ENCODE results near the gene KCND2.
"Not testable (repeated sequence)": the region's sequence is repeated elsewhere in the genome, so short reads cannot be mapped to it uniquely, and the experiment has no call there.

KCND2 gene

GRCh38 chr7:120743128-120743527 is 470.2 kb downstream of the KCND2 start:
- no peak for DNase-seq (ENCODE audit: low spot score)

GRCh38 chr7:120760050-120760449 is 487.1 kb downstream of the KCND2 start:
- no peak for DNase-seq (ENCODE audit: low spot score)

DNA sequence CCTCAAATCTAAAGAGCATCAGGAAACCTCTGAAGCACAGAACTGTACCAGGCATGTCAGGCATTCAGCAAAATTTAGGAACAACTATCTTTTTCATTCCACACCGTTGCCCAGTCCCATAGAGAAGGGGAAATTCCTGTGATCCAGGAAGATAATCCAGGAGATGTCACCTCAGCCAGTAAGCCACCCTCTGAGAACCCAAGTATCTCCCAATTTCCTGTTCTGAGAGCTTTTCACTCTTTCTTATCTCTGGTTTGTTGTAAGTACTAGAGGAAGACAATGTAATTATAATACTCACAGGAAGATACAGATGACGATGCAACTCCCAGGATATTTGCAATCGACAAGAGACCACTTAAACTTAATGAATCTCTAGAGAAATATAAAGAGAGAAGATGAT is 487.9 kb downstream of the KCND2 start:
- no peak for DNase-seq (ENCODE audit: low spot score)

- no peak for DNase-seq (ENCODE audit: low spot score)
These were observed 497.2 kb downstream of the KCND2 start for GRCh38 chr7:120770206-120770605.

DNA sequence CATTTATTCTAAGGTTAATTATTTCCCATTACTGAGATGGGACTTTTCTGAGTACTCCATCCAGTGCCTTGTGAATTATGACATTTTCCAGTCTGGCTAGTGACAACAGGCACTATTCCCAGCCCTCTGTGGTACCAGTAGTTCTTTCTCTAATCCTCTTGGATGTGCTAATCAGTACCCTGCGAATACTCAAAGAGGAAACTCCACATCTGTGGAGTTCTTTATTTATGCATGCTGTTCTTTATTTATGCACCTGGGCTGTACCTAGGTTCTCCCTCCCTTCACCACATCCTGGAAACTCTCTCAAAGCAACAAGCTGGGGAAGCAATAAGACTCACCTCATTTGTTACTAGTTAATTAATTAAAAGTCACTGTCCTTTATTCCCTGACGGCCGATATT is 501.5 kb downstream of the KCND2 start:
- DNase-seq (ENCODE audit: low spot score), result peak; percentile 23

DNA sequence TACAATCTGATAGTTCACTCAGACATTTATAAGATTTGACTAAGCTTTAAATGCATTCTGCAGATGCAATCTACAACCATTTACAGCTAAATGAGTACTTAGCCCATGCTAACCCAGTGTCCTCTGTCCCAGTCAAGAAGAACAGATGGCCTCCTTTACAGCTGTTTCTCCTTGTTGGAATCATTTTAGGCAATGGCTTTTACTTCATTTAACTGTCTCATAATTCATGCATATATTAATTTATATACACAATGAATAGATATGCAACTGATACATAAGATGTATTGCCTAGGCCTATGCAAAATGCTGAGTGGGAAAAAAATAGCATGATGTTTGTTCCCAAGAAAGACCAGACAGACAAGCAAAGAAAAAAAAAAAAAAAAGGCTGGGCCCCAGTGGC is 502.8 kb downstream of the KCND2 start:
- no peak for DNase-seq (ENCODE audit: low spot score)

DNA sequence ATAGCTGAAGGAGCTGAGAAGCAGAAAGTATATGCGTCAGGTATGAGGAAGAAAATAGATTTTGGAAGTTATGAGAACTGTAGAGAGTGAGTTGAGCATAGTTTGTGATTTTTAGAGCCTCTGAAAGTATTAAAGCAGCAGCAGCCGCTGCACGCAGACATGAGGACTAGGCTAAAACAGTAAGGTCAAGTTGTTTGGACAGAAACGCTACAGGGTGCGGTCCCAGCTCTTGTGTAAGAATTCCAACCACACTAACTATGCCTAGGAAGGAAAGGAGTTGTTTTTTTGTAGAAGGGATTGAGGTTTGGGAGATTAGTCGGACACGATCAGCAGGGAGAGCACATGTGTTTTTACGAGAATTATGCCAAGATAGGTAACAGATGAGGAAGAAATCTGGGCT is 506.1 kb downstream of the KCND2 start:
- DNase-seq (ENCODE audit: low spot score), result not testable (repeated sequence)

DNA sequence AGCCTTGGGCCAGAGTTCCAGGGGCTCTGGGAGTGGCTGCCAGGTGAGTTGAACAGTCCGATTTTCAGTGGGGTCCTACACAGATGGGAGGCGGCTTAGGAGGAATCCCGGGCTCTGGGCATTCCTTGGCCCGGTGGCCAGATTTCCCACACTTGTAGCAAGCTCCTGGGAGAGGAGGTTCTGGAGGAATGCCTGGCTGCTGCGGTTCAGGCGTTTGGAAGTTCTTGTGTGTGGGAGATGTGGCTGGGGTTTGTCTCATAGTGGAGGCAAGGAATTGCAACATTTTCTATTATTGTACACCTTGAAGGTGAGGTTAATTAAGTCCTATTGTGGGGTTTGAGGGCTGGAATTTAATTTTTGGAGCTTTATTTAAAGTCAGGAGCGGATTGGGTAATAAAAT is 507.5 kb downstream of the KCND2 start:
- not testable (repeated sequence) for DNase-seq (ENCODE audit: low spot score)

GRCh38 chr7:120780938-120781337 is 508.0 kb downstream of the KCND2 start:
- DNase-seq (ENCODE audit: low spot score), result no peak

- not testable (repeated sequence) for DNase-seq (ENCODE audit: low spot score)
These were observed 508.9 kb downstream of the KCND2 start for GRCh38 chr7:120781924-120782323.

DNA sequence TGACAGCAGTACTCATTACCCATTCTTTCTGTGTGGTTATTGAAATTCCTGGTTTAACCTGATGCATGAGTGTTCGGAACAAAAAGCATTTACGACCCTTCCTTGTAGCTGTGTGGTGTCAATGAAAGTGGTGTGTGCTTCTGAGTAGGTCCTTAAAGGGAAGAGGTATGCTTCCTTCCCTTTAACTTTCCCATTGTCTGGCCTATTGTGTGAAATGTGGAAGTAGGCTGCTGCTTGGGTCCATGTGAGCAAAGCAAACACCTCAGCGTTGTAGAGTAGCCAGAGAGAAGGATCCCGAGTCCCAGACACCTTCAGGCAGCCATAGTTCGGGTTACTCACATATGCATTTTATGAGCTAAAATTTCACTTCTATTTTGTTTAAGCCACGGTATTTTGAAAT is 510.3 kb downstream of the KCND2 start:
- DNase-seq (ENCODE audit: low spot score), result no peak

- no peak for DNase-seq (ENCODE audit: low spot score)
These were observed 510.7 kb downstream of the KCND2 start for GRCh38 chr7:120783721-120784120.

DNA sequence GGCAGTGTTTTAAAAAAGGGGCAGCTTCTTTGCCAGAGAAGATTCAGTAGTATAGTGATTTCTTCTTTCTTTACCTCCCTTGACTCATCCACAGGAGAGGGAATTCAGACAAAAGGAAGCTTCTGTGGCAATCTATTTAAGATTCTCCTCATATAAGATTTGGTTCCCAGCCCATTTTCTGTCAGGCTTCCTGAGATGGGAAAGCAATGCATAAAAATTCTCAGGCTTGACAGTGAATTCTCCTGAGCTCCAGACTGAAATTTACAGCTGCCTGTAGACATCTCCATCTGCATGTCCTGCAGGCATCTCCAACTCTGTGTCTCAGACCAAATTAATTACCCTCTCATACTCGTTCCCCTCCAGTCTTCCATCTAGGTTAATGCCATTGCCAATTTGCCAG is 512.1 kb downstream of the KCND2 start:
- no peak for DNase-seq (ENCODE audit: low spot score)

GRCh38 chr7:120792091-120792860 is 519.3 kb downstream of the KCND2 start:
- peak; percentile 84 for DNase-seq (ENCODE audit: low spot score)

GRCh38 chr7:120792861-120793130 is 519.8 kb downstream of the KCND2 start:
- DNase-seq (ENCODE audit: low spot score), result no peak

DNA sequence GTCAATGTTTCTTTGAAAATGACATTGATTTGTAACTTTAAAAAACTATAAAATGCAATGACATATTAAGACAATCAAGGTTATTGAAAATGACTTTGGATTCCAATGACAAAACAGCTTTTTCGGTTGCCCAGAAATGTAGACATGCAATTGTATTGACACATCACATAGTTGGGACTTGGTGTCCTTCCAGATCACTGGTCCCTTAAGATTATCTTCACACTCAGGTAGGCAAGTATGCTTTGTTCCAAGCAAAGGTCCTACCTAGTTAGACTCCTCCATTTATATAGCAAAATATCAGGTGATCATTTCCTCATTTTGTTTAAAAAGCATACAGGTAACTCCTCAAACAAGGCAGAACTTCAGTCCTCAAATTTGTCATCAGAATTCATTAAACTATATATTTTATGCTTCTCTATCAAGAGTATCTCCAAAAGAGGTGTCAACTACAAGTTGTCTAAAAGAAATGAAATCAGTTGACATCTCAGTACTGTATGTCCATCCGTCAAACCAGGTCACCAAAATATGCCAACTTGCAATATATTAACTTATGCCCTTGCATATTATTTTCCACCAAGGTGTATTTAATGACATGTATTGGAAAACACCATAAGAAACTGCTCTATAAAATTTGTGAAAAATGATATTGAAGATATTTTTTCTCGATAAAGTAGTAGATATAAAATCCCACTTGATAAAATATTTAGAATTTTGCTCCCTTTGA is 520.4 kb downstream of the KCND2 start:
- no peak for DNase-seq (ENCODE audit: low spot score)

DNA sequence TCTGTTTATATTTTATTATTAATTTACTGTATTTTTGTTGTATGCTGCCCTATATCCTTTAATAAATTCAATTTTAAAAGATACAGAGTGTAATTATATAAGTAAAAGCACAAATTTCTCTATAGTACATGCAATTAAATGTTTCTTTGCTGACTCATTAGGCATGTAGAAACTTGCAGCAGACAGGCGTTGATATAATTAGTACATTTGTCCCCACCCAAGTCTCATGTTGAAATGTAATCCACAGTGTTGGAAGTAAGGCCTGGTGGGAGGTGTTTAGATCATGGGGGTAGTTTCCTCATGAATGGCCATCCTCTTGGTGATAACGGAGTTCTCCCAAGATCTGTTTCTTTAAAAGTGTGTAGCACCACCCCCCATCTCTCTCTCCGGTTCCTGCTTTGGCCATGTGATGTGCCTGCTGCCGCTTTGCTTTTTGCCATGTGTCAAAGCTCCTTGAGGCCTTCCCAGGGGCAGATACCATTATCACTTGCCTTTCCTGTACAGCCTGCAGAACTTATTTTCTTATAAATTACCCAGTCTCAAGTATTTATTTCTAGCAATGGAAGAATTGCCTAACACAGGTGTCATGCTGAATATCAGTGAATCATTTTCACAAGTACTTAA is 521.2 kb downstream of the KCND2 start:
- no peak for DNase-seq (ENCODE audit: low spot score)

DNA sequence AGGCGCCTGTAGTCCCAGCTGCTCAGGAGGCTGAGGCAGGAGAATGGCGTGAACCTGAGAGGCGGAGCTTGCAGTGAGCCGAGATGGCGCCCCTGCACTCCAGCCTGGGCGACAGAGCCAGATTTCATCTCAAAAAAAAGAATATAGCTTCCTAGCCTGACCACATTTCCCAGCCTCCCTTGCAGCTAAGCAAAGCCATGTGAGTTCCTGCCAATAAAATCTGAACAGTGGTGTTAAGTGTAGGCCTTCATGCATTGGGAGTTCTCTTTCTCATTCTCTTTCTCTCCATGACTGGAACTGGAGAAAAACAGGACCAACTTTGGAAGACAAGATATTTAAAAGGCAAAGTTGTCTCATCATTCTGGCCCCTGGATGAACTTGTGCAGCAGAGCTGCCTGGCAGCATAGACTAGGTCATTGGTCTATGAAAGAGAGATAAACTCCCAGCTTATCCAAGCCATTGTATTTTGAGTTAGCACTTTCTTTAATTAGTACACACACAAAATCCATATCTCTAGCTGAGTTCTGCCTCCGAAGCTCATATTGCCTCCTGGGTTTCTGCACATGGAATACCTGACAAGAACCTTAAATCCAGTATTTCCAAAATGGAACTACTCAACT is 524.2 kb downstream of the KCND2 start:
- DNase-seq (ENCODE audit: low spot score), result no peak

DNA sequence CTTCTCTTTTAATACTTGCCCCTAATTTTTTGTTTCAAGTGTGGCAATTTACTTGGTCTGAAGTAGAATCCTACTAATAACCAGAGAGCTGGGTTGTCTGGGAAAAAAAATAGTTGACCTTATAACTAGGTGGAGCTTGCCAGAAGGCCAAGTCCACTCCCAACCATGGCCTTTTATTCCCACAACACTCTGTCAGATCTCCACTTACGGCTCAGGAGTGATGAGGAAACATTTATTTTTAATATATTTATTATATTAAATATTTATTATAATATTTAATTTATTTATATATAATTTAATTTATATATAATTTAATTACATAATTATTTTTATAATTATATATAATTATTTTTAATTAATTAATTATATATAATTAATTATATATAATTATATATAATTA is 526.2 kb downstream of the KCND2 start:
- DNase-seq (ENCODE audit: low spot score), result no peak
